T-helper 17 cell (primary cell): ENCODE measurements around the gene GJB4. TPM values are rescaled to one million over a fixed set of nuclear protein-coding genes. Genes with fewer than 3 reads are reported as not detected.
"Not testable (repeated sequence)": the region's sequence is repeated elsewhere in the genome, so short reads cannot be mapped to it uniquely, and the experiment has no call there.

Experiments used
- ATAC-seq: fragments of 150-1000 bp; cut with Tn5 transposase; 2 replicates; pipeline ENCODE4 v1.10.0; 2021; ENCODE audit warnings: mild to moderate bottlenecking, moderate library complexity
- DNase-seq, 3 donors: peaks; one replicate each; pipeline versions ENCODE4 v3.0.0 to v3.0.0-alpha.2; 2020 to 2021
- H3K9me3 ChIP-seq: one replicate; pipeline ENCODE4 v1.7.0; 2013; ENCODE audit warnings: low read length, mild to moderate bottlenecking; ENCODE audit not compliant: control insufficient read depth, poor library complexity, severe bottlenecking
- H3K27ac Mint-ChIP-seq: one replicate; pipeline ENCODE4 v1.8.0; 2022; ENCODE audit warnings: mild to moderate bottlenecking, moderate library complexity, mixed read lengths
- H3K27me3 Mint-ChIP-seq: one replicate; pipeline ENCODE4 v1.8.0; 2022; ENCODE audit warnings: mixed read lengths
- H3K36me3 Mint-ChIP-seq: one replicate; pipeline ENCODE4 v1.8.0; 2022; ENCODE audit warnings: low read depth, mixed read lengths
- H3K4me1 Mint-ChIP-seq: one replicate; pipeline ENCODE4 v1.8.0; 2022; ENCODE audit warnings: mild to moderate bottlenecking, mixed read lengths
- H3K4me3 Mint-ChIP-seq: one replicate; pipeline ENCODE4 v1.8.0; 2022; ENCODE audit warnings: mild to moderate bottlenecking, moderate library complexity, mixed read lengths
- total RNA-seq, 4 donors: library from RNA in 2 of 4; stranded (reverse) in 2 of 4; gene quantifications; one replicate each; pipeline ENCODE4 v1.2.3 and lab custom pipeline; 2022 to 2026

GJB4 gene
- total RNA-seq, 2 donors from 2014 or later: not detected

DNA sequence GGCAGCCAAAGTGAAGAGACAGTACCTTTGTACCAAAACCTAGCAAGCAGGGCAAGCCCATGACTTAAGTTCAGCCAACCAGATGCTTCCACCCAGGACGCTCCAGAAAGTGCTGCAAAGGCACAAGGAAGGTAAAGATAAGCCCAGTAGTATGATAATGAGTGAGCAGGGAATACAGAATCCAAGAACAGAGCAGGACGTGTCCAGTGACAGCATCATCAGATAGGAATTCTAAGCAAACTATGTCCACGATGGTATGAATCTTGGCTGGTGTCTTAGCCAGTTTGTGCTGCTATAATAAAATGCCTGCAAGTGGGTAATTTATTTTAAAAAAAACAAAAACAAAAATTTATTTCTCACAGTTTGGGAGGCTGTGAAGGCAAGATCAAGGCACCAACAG is 46.9 kb downstream of the GJB4 start:
- Mint-ChIP-seq H3K36me3 (peaks cover 3% of the 10 kb centered on the region), H3K27ac (no peak overlapping the region), H3K27me3 (no peaks in the 10 kb centered on the region), H3K4me3 (no peak overlapping the region), H3K4me1 (no peaks in the 10 kb centered on the region)
- DNase-seq (no peak), ATAC-seq (no peak)
- H3K9me3 ChIP-seq: no peaks in the 10 kb centered on the region

DNA sequence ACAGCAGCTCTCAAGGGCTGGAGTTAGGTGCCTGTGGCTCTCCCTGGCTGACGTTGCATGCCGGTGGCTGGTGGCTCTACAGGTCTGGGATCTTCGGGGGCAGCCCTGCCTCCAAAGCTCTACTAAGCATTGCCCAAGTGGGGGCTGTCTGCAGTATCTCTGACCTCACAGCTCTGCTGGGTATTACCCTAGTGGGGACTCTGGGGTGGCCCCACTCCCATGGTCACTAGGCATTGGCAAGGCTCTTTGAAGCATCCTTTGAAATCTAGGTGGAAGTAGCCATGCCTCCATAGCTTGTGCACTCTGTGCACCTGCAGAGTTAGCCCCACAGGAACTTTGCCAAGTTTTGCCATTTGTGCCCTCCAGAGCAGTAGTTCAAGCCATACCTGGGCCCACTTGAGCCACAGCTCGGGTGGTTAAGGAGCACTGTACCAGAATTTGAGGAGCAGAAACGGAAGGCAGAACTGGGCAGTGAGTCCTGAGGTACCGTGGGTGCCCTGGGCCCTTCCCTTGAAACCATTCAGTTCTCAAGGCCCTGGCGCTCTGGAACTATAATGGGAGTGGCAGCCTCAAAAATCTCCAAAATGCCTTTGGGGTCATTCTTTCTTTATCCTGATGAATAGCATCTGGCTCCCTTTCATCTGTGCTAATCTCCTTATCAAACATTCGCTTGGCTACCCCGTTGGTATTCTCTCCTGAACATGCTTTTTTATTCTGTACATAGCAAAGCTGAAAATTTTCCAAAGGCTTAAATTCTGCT is 48.7 kb downstream of the GJB4 start:
- no peaks in the 10 kb centered on the region for H3K27me3 Mint-ChIP-seq
- no peaks in the 10 kb centered on the region for H3K4me1 Mint-ChIP-seq
- ATAC-seq: no peak
- no peaks in the 10 kb centered on the region for H3K9me3 ChIP-seq
- H3K4me3 Mint-ChIP-seq: no peak overlapping the region
- H3K36me3 Mint-ChIP-seq: peaks cover 3% of the 10 kb centered on the region
- no peak overlapping the region for H3K27ac Mint-ChIP-seq
- DNase-seq: no peak

DNA sequence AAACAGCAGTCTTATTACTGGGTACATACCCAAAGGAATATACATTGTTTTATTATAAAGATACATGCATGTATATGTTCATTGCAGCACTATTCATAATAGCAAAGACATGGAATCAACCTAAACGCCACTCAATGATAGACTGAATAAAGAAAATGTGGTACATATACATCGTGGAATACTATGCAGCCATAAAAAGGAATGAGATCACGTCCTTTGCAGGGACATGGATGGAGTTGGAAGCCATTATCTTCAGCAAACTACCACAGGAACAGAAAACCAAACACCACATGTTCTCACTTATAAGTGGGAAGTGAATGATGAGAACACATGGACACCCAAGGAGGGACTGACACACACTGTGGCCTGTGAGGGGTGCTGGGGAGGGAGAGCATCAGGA is 51.2 kb downstream of the GJB4 start:
- H3K27ac Mint-ChIP-seq, DNase-seq, H3K4me1 Mint-ChIP-seq, H3K4me3 Mint-ChIP-seq, H3K36me3 Mint-ChIP-seq, H3K9me3 ChIP-seq, H3K27me3 Mint-ChIP-seq, ATAC-seq: not testable (repeated sequence)

Other genes starting within 250 kb of the GJB4 start
- not detected for gene GJB5, start 4.7 kb upstream of the GJB4 start, total RNA-seq
- not detected for gene GJB3, start 21.5 kb downstream of the GJB4 start, total RNA-seq
- gene GJA4, start 33.3 kb downstream of the GJB4 start, total RNA-seq: under 1 TPM in 1 of 2 donors, not detected in 1; 0.55 TPM
- gene SMIM12, start 100.0 kb downstream of the GJB4 start, total RNA-seq: 10 to 100 TPM; 29.6 to 39.2 TPM
- under 1 TPM; 0.55 to 0.75 TPM for gene DLGAP3, start 169.9 kb downstream of the GJB4 start, total RNA-seq
- 10 to 100 TPM; 10.6 to 14.4 TPM for gene TMEM35B, start 225.6 kb downstream of the GJB4 start, total RNA-seq